PFSK-1 (cell line): ENCODE measurements around the gene SLC6A12.

Source experiments
- REST ChIP-seq, 2 experiments: IDR thresholded peaks; 2 replicates each; pipeline versions ENCODE4 v1.6.1 to v1.8.0; 2011 to 2012; ENCODE audit warnings: low read depth in 2 of 2, low read length in 2 of 2, control low read depth in 1 of 2, inconsistent platforms in 1 of 2, mild to moderate bottlenecking in 1 of 2, moderate library complexity in 1 of 2; ENCODE audit not compliant: insufficient read depth in 1 of 2
- TAF1 ChIP-seq: IDR thresholded peaks from 2 replicates; pipeline ENCODE4 v1.6.1; 2012; ENCODE audit warnings: low read length, control low read depth, borderline replicate concordance; ENCODE audit not compliant: insufficient read depth

- TF ChIP-seq TAF1 (no peak), REST (IDR thresholded peaks at IDR 0.05; ENCODE audit: insufficient read depth in 1 of 2, low read depth in 2 of 2, low read length in 2 of 2) (no peak)
These were observed at the start of gene SLC6A12 for GRCh38 chr12:214003-214741.
